Measurements from ENCODE around the gene SNAP47.

GRCh38 chr1:227824204-227824603 lies 89.0 kb downstream of the SNAP47 start:
- TF ChIP-seq EZH2 (IDR thresholded peaks at IDR 0.05; ENCODE audit: borderline replicate concordance, low read depth, low read length, severe bottlenecking) (no peak), POLR2A (IDR thresholded peaks at IDR 0.05; ENCODE audit: low read depth, low read length) (no peak), CTCF (IDR thresholded peaks at IDR 0.05; ENCODE audit: extremely low read depth in 1 of 2, insufficient read depth in 1 of 2, low read depth in 1 of 2, low read length in 2 of 2) (no peak), POLR2AphosphoS5 (IDR thresholded peaks at IDR 0.05; ENCODE audit: insufficient read depth, low read depth, low read length) (no peak)

Measured in endothelial cell of umbilical vein (primary cell).